Neural crest cell (in vitro differentiated cells): Measurements from ENCODE around the gene P2RX3. TPM values are rescaled to one million over a fixed set of nuclear protein-coding genes. Genes with fewer than 3 reads are reported as not detected.

Source experiments
- DNase-seq: peaks from one replicate; pipeline ENCODE4 v3.0.0; 2021; ENCODE audit warnings: low read depth, mixed read lengths, low spot score
- H3K27ac Mint-ChIP-seq: one replicate; pipeline ENCODE4 v1.8.0; 2021; ENCODE audit warnings: mild to moderate bottlenecking, mixed read lengths; ENCODE audit not compliant: unreplicated experiment
- H3K27me3 Mint-ChIP-seq: 2 replicates; pipeline ENCODE4 v1.8.0; 2021; ENCODE audit warnings: low read depth, mild to moderate bottlenecking, mixed read lengths
- H3K36me3 Mint-ChIP-seq: 2 replicates; pipeline ENCODE4 v1.8.0; 2021; ENCODE audit warnings: low read depth, mild to moderate bottlenecking, mixed read lengths
- H3K4me1 Mint-ChIP-seq: 2 replicates; pipeline ENCODE4 v1.8.0; 2021; ENCODE audit warnings: mixed read lengths
- H3K4me3 Mint-ChIP-seq: one replicate; pipeline ENCODE4 v1.8.0; 2021; ENCODE audit warnings: mild to moderate bottlenecking, mixed read lengths
- H3K9me3 Mint-ChIP-seq: 2 replicates; pipeline ENCODE4 v1.8.0; 2021; ENCODE audit warnings: mixed read lengths
- total RNA-seq: library from RNA; stranded (reverse); gene quantifications from 2 replicates; pipeline ENCODE4 v1.2.1, GENCODE V29; 2021
- TF ChIP-seq, protein P1 (sequence below): fragments of 200-600 bp; sonication (generic); conservative IDR thresholded peaks from 2 replicates; pipeline ENCODE4 v1.5.0; 2021; ENCODE audit warnings: antibody characterized with exemption, mild to moderate bottlenecking

The P2RX3 gene
- total RNA-seq, 1 donor from 2014 or later, result 14.3 TPM

DNA sequence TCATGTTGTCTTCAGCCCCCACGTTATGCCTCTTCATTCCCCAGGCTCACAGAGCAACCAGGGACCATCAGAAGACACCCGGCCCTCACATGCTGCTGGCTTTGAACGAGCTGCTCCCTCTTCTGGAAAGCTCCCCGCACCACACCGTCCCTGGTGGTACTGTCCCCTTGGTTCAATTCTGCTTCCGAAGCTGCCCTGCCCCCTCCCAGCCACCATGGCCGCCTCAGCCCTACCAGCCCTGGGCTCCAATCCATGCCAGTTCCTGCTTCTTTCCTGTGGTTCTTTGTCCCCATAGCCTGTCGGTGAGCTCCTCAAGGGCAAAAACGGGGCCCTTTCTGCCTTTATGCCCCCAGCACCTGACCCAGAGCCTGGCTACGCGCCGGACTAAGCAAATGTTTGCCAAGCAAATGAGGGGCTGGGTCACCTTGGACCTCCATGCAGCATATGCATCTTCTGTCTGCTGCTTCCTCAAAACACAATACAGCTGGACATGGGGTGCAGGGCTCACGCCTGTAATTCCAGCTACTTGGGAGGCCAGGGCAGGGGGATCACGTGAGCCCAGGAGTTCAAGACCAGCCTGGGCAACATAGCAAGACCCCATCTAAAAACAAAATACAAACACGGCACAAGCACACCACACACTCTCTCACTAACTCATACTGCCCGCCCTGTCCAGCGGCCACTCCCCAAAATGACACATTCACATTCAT, 34.7 kb upstream of the P2RX3 start:
- TF ChIP-seq, protein P1, sequence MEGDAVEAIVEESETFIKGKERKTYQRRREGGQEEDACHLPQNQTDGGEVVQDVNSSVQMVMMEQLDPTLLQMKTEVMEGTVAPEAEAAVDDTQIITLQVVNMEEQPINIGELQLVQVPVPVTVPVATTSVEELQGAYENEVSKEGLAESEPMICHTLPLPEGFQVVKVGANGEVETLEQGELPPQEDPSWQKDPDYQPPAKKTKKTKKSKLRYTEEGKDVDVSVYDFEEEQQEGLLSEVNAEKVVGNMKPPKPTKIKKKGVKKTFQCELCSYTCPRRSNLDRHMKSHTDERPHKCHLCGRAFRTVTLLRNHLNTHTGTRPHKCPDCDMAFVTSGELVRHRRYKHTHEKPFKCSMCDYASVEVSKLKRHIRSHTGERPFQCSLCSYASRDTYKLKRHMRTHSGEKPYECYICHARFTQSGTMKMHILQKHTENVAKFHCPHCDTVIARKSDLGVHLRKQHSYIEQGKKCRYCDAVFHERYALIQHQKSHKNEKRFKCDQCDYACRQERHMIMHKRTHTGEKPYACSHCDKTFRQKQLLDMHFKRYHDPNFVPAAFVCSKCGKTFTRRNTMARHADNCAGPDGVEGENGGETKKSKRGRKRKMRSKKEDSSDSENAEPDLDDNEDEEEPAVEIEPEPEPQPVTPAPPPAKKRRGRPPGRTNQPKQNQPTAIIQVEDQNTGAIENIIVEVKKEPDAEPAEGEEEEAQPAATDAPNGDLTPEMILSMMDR, result no peak
- Mint-ChIP-seq H3K4me1 (no peaks in the 10 kb centered on the region), H3K9me3 (no peaks in the 10 kb centered on the region), H3K27me3 (no peaks in the 10 kb centered on the region), H3K4me3 (no peak overlapping the region), H3K27ac (no peak overlapping the region), H3K36me3 (peaks cover 25% of the 10 kb centered on the region)
- no peak for DNase-seq

DNA sequence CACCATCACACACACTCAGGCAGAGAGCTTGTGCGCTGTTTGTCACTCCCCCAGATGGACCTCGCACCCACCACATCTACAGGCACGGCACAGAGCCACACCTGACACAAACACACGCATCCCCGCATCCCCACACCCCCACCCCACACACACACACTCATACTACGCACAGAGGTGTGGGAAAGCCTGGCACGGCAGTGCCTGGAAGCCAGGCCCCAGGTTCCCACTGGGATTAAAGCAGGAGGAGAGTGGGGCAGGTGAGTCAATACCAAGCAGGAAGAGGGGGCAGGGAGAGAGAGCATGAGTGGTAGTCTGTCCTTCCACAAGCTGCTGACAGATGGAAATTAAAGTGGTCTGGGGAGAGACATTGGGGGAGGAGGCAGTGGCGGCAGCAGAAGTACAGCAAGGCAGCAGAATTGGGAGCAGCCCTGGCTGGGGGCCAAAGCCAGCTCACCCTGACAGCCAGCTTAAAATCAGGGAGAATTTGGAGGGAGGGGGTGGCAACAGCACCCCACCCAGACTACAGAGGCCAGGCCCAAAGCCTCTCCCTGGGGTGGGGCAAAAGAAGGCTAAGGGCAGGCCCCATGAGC, 34.1 kb upstream of the P2RX3 start:
- H3K4me1 Mint-ChIP-seq, result no peaks in the 10 kb centered on the region
- H3K9me3 Mint-ChIP-seq, result no peaks in the 10 kb centered on the region
- H3K27ac Mint-ChIP-seq, result no peak overlapping the region
- no peak overlapping the region for H3K4me3 Mint-ChIP-seq
- H3K36me3 Mint-ChIP-seq, result peaks cover 24% of the 10 kb centered on the region
- no peaks in the 10 kb centered on the region for H3K27me3 Mint-ChIP-seq
- TF ChIP-seq, protein P1, result no peak
- DNase-seq, result no peak

DNA sequence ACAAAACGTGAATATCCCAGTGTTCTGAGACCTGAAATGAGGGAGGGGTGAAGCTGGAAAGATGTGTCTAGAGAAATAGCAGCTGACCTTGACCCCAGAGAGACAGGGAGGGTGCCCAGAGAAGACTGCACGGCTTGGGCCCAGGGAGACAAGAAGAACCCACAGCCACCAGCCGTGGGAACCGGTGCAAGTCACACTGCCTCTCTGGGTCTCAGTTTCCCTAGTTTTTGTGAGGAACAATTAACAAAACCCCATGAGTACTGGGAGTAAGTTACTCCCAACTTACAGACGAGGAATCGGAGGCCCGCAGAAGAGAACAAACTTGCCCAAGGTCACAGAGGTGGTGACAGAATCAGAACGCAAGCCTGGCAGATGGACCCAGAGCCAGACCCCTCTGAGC, 32.6 kb upstream of the P2RX3 start:
- H3K27me3 Mint-ChIP-seq, result no peaks in the 10 kb centered on the region
- no peak for DNase-seq
- H3K4me3 Mint-ChIP-seq, result no peak overlapping the region
- H3K36me3 Mint-ChIP-seq, result peaks cover 22% of the 10 kb centered on the region
- H3K4me1 Mint-ChIP-seq, result no peaks in the 10 kb centered on the region
- TF ChIP-seq, protein P1, result no peak
- H3K9me3 Mint-ChIP-seq, result no peaks in the 10 kb centered on the region
- no peak overlapping the region for H3K27ac Mint-ChIP-seq

DNA sequence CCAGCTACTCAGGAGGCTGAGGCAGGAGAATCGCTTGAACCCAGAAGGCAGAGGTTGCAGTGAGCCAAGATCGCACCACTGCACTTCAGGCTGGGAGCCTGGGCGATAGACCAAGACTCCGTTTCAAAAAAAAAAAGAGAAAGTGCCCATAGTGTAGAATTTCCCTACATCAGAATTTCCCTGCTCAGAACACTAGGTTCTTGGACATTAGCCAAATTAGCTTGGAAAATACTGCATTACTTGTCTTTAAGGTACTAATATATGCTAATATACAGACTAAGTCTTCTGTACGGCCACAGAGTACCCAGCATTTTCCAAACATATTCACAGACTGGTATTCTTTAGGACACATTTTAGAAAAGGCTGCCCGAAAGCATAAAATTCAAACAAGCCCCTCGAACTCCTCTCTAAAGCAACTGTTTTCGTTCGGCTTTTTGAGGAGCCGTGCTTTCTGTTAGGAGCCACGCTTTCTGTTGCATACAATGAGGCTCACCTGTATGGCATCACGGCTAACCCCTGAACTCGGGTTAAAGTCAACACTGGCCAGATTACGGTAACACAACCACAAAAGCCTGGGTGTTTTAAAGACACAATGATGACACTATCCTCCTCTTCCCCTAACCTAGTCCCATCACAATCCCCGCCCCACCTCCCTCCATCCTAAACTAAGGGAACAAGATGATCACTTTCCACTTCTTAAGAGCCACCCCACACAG, 31.8 kb upstream of the P2RX3 start:
- no peaks in the 10 kb centered on the region for H3K9me3 Mint-ChIP-seq
- TF ChIP-seq, protein P1, result no peak
- no peaks in the 10 kb centered on the region for H3K4me1 Mint-ChIP-seq
- no peak for DNase-seq
- no peaks in the 10 kb centered on the region for H3K27me3 Mint-ChIP-seq
- no peak overlapping the region for H3K27ac Mint-ChIP-seq
- H3K36me3 Mint-ChIP-seq, result peaks cover 16% of the 10 kb centered on the region
- H3K4me3 Mint-ChIP-seq, result peak overlapping the region; percentile 51

DNA sequence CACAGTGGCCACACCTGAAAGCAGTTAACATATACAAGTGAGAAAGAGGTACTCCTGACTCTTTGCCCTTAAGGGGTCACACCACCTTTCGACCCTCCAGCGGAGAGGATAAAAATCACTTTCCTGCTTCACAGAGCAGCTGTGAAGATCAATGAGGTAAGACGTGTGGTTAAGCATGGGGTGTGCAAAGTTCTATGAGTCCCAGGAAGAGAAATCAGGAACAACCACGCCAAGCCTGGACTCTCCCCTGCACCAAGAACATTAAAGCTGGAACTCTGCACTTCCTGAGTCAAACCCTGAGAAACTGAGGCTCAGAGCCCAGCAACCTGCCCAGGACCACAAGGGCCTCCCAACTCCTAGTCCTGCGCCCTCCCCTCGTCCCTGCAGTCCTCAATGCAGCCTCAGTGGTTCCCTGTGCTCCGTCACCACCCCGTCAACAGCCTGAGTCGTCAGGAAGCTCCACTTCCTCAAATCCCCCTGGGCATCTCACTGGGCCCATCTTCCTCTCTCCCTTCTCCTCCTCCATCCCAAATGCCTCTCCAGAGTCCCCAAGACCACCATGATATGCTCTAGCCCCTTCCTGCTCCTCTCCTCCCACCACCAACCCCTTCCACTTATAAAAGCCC, 31.1 kb upstream of the P2RX3 start:
- no peak overlapping the region for H3K27ac Mint-ChIP-seq
- H3K36me3 Mint-ChIP-seq, result peaks cover 16% of the 10 kb centered on the region
- no peaks in the 10 kb centered on the region for H3K27me3 Mint-ChIP-seq
- H3K4me3 Mint-ChIP-seq, result no peak overlapping the region
- H3K4me1 Mint-ChIP-seq, result peaks cover 4% of the 10 kb centered on the region
- no peaks in the 10 kb centered on the region for H3K9me3 Mint-ChIP-seq
- no peak for DNase-seq
- TF ChIP-seq, protein P1, result no peak
